DMS153 (cell line): ENCODE data around the gene IQCF5.
"Not testable (repeated sequence)": the region's sequence is repeated elsewhere in the genome, so short reads cannot be mapped to it uniquely, and the experiment has no call there.

ENCODE experiments used
- DNase-seq: peaks from one replicate; lab custom pipeline; 2025; lab: John Stamatoyannopoulos, UW

IQCF5 gene

GRCh38 chr3:51868896-51869295, 6.5 kb downstream of the IQCF5 start:
- DNase-seq: not testable (repeated sequence)

DNA sequence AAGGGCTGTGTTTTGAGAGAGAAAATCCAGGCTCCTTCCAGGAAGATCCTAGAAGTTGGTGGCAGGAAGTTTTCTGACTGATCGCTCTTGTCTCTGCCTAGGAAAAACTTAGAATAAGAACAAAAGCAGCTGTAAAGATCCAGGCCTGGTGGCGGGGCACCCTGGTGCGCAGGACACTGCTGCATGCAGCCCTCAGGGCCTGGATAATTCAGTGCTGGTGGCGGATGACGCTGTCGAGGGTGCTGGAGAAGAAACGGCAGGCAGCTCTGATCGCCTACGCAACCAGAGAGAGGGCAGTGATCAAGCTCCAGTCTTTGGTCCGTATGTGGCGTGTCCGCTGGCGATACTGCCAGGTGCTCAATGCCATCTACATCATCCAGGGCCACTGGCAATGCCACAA, 12.5 kb downstream of the IQCF5 start:
- DNase-seq: no peak

DNA sequence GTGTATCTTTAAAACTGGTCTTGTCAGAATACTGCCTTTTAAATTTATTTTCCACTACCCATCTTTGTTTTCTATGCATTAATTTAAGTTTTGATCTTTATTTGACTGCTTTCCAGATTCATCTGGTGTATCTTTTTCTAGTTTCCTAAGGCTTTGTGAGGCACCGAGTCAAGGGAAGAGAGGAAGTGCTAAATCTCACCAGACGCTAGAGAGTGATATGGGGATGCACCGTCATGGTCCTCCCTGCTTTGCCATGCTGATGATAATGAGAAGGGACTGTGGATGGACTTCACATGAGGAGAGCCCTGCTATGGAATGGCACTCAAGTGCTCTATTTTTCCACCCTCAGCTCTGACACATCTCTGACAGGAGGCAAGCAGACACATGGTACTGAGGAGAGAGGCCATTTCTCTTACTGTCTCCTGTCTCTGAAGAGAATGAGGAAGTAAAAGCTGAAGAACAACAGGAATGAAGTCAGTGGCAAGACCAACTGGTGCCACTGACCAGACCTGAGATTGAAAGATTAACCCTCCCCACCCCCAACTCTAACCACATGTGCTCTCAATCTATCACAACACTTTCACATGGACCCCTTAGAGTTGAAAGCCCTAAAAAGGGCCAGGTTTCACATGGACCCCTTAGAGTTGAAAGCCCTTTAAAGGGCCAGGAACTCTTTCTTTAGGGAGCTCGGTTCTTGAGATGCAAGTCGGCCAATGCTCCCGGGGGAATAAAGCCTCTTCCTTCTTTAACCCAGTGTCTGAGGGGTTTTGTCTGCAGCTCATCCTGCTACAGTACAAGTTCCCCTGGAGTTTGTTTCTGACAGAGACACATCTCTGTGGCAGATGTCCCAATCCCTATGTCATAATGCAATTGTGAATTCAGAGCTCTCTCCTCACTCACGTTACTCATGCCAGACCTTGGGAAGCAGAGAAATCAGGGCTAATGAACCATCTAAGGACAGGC, 14.4 kb downstream of the IQCF5 start, which contains the start of gene IQCF2:
IQCF2 (plus strand) TSS at position 913 of the 963 bp plus-strand sequence. CDS start 52 bp downstream, outside the sequence.
- no peak for DNase-seq

DNA sequence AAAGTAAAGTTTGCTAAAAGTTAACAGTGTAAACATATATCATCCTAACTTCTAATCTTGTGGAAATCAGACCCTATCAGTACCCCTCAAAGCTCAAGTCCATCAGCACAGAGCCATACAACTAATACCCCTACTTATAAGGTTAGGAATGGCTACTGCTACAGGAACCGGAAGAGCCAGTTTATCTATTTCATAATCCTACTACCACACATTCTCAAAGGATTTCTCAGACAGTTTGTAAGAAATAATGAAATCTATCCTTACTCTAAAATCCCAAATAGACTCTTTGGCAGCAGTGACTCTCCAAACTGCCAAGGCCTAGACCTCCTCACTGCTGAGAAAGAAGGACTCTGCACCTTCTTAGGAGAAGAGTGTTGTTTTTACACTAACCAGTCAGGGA, 20.0 kb downstream of the IQCF5 start:
- not testable (repeated sequence) for DNase-seq

GRCh38 chr3:51845129-51845528, 30.3 kb downstream of the IQCF5 start:
- DNase-seq: no peak

GRCh38 chr3:51836606-51837005, 38.8 kb downstream of the IQCF5 start:
- no peak for DNase-seq

DNA sequence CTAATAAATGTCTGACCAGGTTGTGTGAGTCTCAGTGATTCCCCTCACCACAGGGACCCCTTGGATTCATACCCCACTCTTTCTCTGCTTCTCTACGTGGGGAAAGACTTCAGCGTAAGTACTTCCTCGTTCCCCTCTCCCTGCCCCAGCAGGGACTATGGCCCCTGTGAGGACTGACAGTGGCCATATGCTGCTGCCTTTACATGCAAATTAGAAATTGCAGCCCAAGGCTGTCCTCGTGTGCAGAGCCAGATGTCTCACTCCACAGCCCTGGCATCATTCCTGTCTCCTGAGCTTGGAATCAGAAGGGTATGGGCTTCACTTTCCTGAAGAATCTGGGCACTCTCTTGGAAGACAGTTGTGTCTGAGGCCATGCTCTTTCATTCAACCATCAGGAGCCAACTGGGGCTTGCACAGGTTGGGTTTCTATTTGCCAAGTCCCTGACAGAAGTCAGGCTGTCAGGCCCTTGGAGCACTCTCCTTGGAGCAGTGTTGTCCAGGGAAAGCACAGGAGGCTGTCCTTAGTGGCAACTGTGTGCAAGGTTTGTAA, 44.5 kb downstream of the IQCF5 start:
- no peak for DNase-seq

GRCh38 chr3:51830345-51830744, 45.1 kb downstream of the IQCF5 start:
- no peak for DNase-seq

DNA sequence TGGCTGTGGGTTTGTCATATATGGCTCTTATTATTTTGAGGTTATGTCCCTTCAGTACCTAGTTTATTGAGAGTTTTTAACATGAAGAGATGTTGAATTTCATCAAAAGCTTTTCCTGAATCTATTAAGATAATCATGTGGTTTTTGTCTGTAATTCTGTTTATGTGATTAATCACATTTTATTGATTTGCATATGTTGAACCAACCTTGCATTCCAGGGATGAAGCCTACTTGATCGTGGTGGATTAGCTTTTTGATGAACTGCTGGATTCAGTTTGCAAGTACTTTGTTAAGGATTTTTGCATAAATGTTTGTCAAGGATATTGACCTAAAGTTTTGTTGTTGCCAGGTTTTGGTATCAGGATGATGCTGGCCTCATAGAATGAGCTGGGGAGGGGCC, 47.1 kb downstream of the IQCF5 start:
- DNase-seq: no peak
